IMR-90 (cell line): ENCODE results near the gene TDRD1. TPM values are rescaled to one million over a fixed set of nuclear protein-coding genes. Genes with fewer than 3 reads are reported as not detected.

Experiments used
- ATAC-seq: fragments of 200-7000 bp; cut with Tn5 transposase; 2 replicates; pipeline ENCODE4 v1.9.1; 2020; ENCODE audit warnings: low read depth, mild to moderate bottlenecking, moderate library complexity
- BruUV-seq: library from RNA; stranded (reverse); fragments of 400-500 nt; replicated peaks from 2 replicates; lab custom pipeline; 2021; lab: Mats Ljungman, UMichigan
- CTCF ChIA-PET: fragments of 300-600 bp; formaldehyde crosslinking; extraction: SDS; loops from one replicate; lab custom pipeline; 2021; ENCODE audit warnings: antibody characterized with exemption; lab: Yijun Ruan, JAX
- POLR2A ChIA-PET: fragments of 300-600 bp; sonication (Branson Sonifier 250); formaldehyde crosslinking; loops from one replicate; lab custom pipeline; 2022; ENCODE audit warnings: antibody characterized with exemption; ENCODE audit not compliant: unreplicated experiment; lab: Charles Lee
- DNase-seq: peaks from one replicate; pipeline ENCODE4 v3.0.0; 2013
- H2AFZ ChIP-seq: replicated peaks from 2 replicates; pipeline ENCODE3; 2013; ENCODE audit warnings: low read length, mild to moderate bottlenecking; ENCODE audit not compliant: poor library complexity
- H2AK5ac ChIP-seq: 2 replicates; pipeline ENCODE4 v1.6.1; 2013; ENCODE audit warnings: low read depth, low read length, inconsistent platforms
- H2AK9ac ChIP-seq: replicated peaks from 2 replicates; pipeline ENCODE3; 2013; ENCODE audit warnings: mild to moderate bottlenecking, low read depth, low read length, moderate library complexity; ENCODE audit not compliant: poor library complexity
- H2BK120ac ChIP-seq: 2 replicates; pipeline ENCODE4 v1.6.1; 2013; ENCODE audit warnings: low read depth, low read length, inconsistent platforms
- H2BK15ac ChIP-seq: 3 replicates; pipeline ENCODE4 v1.6.1; 2013; ENCODE audit warnings: low read depth, low read length, inconsistent platforms
- H2BK20ac ChIP-seq: 2 replicates; pipeline ENCODE4 v1.6.1; 2013; ENCODE audit warnings: low read depth, mild to moderate bottlenecking, inconsistent platforms, low read length, moderate library complexity
- H2BK5ac ChIP-seq: 2 replicates; pipeline ENCODE4 v1.6.1; 2013; ENCODE audit warnings: mild to moderate bottlenecking, low read depth, low read length, inconsistent platforms; ENCODE audit not compliant: poor library complexity, severe bottlenecking
- H3K14ac ChIP-seq: replicated peaks from 2 replicates; pipeline ENCODE4 v1.6.1; 2013; ENCODE audit warnings: low read depth, low read length, inconsistent platforms
- H3K18ac ChIP-seq: 2 replicates; pipeline ENCODE4 v1.6.1; 2013; ENCODE audit warnings: low read depth, low read length, control low read depth
- H3K23ac ChIP-seq: 2 replicates; pipeline ENCODE4 v1.6.1; 2013; ENCODE audit warnings: low read depth, low read length, inconsistent platforms
- H3K27ac ChIP-seq: 2 replicates; pipeline ENCODE4 v1.5.1; 2013; ENCODE audit warnings: mild to moderate bottlenecking, control low read depth, low read length; ENCODE audit not compliant: insufficient read depth
- H3K27me3 ChIP-seq: 2 replicates; pipeline ENCODE4 v1.6.1; 2013; ENCODE audit warnings: low read length; ENCODE audit not compliant: control insufficient read depth, insufficient read depth
- H3K36me3 ChIP-seq: 2 replicates; pipeline ENCODE4 v1.6.1; 2013; ENCODE audit warnings: low read length, mixed read lengths; ENCODE audit not compliant: control insufficient read depth, insufficient read depth
- H3K4ac ChIP-seq: 2 replicates; pipeline ENCODE4 v1.6.1; 2013; ENCODE audit warnings: low read depth, low read length, inconsistent platforms
- H3K4me1 ChIP-seq: 2 replicates; pipeline ENCODE4 v1.6.1; 2013; ENCODE audit warnings: low read length, mixed read lengths; ENCODE audit not compliant: control insufficient read depth, insufficient read depth
- H3K4me2 ChIP-seq: 2 replicates; pipeline ENCODE4 v1.6.1; 2013; ENCODE audit warnings: low read depth, mild to moderate bottlenecking, control low read depth, low read length, moderate library complexity
- H3K4me3 ChIP-seq: 2 replicates; pipeline ENCODE4 v1.5.1; 2013; ENCODE audit warnings: low read depth, mild to moderate bottlenecking, control low read depth, low read length, moderate library complexity; ENCODE audit not compliant: insufficient read depth
- H3K56ac ChIP-seq: 2 replicates; pipeline ENCODE4 v1.6.1; 2013; ENCODE audit warnings: low read length, inconsistent platforms; ENCODE audit not compliant: insufficient read depth; ENCODE audit errors: extremely low read depth
- H3K79me1 ChIP-seq, 2 experiments: 2 replicates each; pipeline ENCODE4 v1.6.1; 2013; ENCODE audit warnings: low read length in 2 of 2, inconsistent platforms in 1 of 2, low read depth in 1 of 2
- H3K9ac ChIP-seq: 2 replicates; pipeline ENCODE4 v1.6.1; 2013; ENCODE audit warnings: low read depth, low read length, control low read depth
- H3K9me1 ChIP-seq: 2 replicates; pipeline ENCODE4 v1.6.1; 2013; ENCODE audit warnings: low read length, inconsistent platforms; ENCODE audit not compliant: insufficient read depth
- H3K9me3 ChIP-seq: 2 replicates; pipeline ENCODE4 v1.6.1; 2013; ENCODE audit warnings: low read length; ENCODE audit not compliant: control insufficient read depth, insufficient read depth
- H4K20me1 ChIP-seq: 2 replicates; pipeline ENCODE4 v1.6.1; 2013; ENCODE audit warnings: low read length, inconsistent platforms; ENCODE audit not compliant: insufficient read depth
- H4K5ac ChIP-seq: 2 replicates; pipeline ENCODE4 v1.6.1; 2013; ENCODE audit warnings: mild to moderate bottlenecking, low read depth, low read length, control low read depth
- H4K8ac ChIP-seq, 2 experiments: 2 replicates each; pipeline ENCODE4 v1.6.1; 2013; ENCODE audit warnings: low read depth in 2 of 2, low read length in 2 of 2, control low read depth in 1 of 2, inconsistent platforms in 1 of 2
- H4K91ac ChIP-seq: 2 replicates; pipeline ENCODE4 v1.6.1; 2013; ENCODE audit warnings: low read depth, low read length, inconsistent platforms; ENCODE audit not compliant: insufficient read depth
- CEBPB ChIP-seq: IDR thresholded peaks from 2 replicates; pipeline ENCODE4 v1.6.1; 2012; ENCODE audit warnings: low read depth, low read length, improper control_type of control experiment
- NFE2L2 ChIP-seq: fragments of 150-350 bp; IDR thresholded peaks from 2 replicates; pipeline ENCODE4 v1.6.1; 2016; ENCODE audit warnings: low read depth, mild to moderate bottlenecking, low read length
- RAD21 ChIP-seq: IDR thresholded peaks from 2 replicates; pipeline ENCODE4 v1.6.1; 2012; ENCODE audit warnings: low read length, improper control_type of control experiment
- WGBS, 2 experiments: methylation state at CpG; one replicate each; pipeline versions ENCODE4 v1.1.5 to v1.1.7; 2013; ENCODE audit warnings: missing lambda C conversion rate in 2 of 2; ENCODE audit not compliant: insufficient read length in 1 of 2; ENCODE audit errors: extremely low coverage in 2 of 2; 5-methylcytosine and 5-hydroxymethylcytosine counted together
- dilution Hi-C: fragments of 300-500 bp; cut with HindIII; formaldehyde crosslinking; loops from one replicate; pipeline ENCODE4 v1.14.3; 2018; ENCODE audit warnings: low sequenced_read_pairs; ENCODE audit not compliant: unreplicated experiment
- in situ Hi-C: fragments of 300-500 bp; cut with MboI; formaldehyde crosslinking; loops from 3 replicates; pipeline ENCODE4 v1.14.3; 2019; ENCODE audit warnings: low sequenced_read_pairs, inconsistent platforms, mixed read lengths
- intact Hi-C: fragments of 100-400 bp; cut with micrococcal nuclease; formaldehyde crosslinking; loops from 2 replicates; pipeline ENCODE4 v1.10.0; 2022
- polyA plus RNA-seq, 3 experiments: library from polyadenylated mRNA; depleted of rRNA; stranded (reverse); fragments of >200 nt; gene quantifications; 2 replicates each; pipeline ENCODE4 v1.2.3, GENCODE V29; 2012; ENCODE audit warnings: low replicate concordance in 1 of 3
- total RNA-seq: library from RNA; depleted of rRNA; stranded (reverse); fragments of >200 nt; gene quantifications from 2 replicates; pipeline ENCODE4 v1.2.3, GENCODE V29; 2012
- TF ChIP-seq, protein P1 (sequence below): conservative IDR thresholded peaks from 2 replicates; pipeline ENCODE4 v1.5.1; 2012; ENCODE audit warnings: mild to moderate bottlenecking, low read depth, low read length, improper control_type of control experiment

The TDRD1 gene
- total and polyA plus RNA-seq, 2 of the 4 experiments (the other 2 are of a cell fraction), result not detected

GRCh38 chr10:114212153-114212552 lies 33.0 kb downstream of the TDRD1 start:
- Histone ChIP-seq H2BK15ac (no peak overlapping the region), H3K14ac (no peak overlapping the region), H3K36me3 (no peaks in the 10 kb centered on the region), H4K5ac (no peak overlapping the region), H2BK120ac (no peak overlapping the region), H3K9ac (no peak overlapping the region), H4K91ac (no peak overlapping the region), H4K20me1 (no peaks in the 10 kb centered on the region), H3K9me3 (no peaks in the 10 kb centered on the region), H3K79me1 (no peaks in the 10 kb centered on the region), H3K23ac (no peak overlapping the region), H3K4me3 (no peak overlapping the region), H3K27me3 (peaks cover 11% of the 10 kb centered on the region), H3K56ac (no peak overlapping the region), H2BK5ac (no peak overlapping the region), H4K8ac (no peak overlapping the region), H3K4ac (no peak overlapping the region), H3K9me1 (no peaks in the 10 kb centered on the region), H2BK20ac (no peak overlapping the region), H2AK9ac (no peak overlapping the region), H2AK5ac (no peak overlapping the region), H2AFZ (no peak overlapping the region), H3K27ac (no peak overlapping the region), H3K18ac (no peak overlapping the region), H3K4me2 (no peak overlapping the region), H3K4me1 (no peaks in the 10 kb centered on the region)
- dilution Hi-C loops (no loop called here), in situ Hi-C loops (no loop called here), intact Hi-C loops (no loop called here)
- ChIA-PET POLR2A (no interaction called here), CTCF (no interaction called here)
- no peak for ATAC-seq
- TF ChIP-seq, protein P1, sequence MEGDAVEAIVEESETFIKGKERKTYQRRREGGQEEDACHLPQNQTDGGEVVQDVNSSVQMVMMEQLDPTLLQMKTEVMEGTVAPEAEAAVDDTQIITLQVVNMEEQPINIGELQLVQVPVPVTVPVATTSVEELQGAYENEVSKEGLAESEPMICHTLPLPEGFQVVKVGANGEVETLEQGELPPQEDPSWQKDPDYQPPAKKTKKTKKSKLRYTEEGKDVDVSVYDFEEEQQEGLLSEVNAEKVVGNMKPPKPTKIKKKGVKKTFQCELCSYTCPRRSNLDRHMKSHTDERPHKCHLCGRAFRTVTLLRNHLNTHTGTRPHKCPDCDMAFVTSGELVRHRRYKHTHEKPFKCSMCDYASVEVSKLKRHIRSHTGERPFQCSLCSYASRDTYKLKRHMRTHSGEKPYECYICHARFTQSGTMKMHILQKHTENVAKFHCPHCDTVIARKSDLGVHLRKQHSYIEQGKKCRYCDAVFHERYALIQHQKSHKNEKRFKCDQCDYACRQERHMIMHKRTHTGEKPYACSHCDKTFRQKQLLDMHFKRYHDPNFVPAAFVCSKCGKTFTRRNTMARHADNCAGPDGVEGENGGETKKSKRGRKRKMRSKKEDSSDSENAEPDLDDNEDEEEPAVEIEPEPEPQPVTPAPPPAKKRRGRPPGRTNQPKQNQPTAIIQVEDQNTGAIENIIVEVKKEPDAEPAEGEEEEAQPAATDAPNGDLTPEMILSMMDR, result no peak
- TF ChIP-seq RAD21, result no peak
- TF ChIP-seq CEBPB, result no peak
- TF ChIP-seq NFE2L2, result no peak
- no TSS peak for BruUV-seq
- DNase-seq, result no peak
- no CpG with 5 or more reads among the region's 2 CpGs for WGBS, 2 experiments
